K562 (cell line): ENCODE results near the gene SDK1. TPM values are rescaled to one million over a fixed set of nuclear protein-coding genes. Genes with fewer than 3 reads are reported as not detected.

ENCODE experiments used
- ATAC-seq: fragments of 200-7000 bp; cut with Tn5 transposase; 3 replicates; pipeline ENCODE4 v1.9.1; 2020; ENCODE audit warnings: moderate library complexity
- BruUV-seq: library from RNA; stranded (reverse); fragments of 400-500 nt; replicated peaks from 2 replicates; lab custom pipeline; 2021; lab: Mats Ljungman, UMichigan
- CTCF ChIA-PET: fragments of 300-600 bp; formaldehyde crosslinking; extraction: SDS; loops from one replicate; lab custom pipeline; 2021; ENCODE audit warnings: low intra/inter-chr PET ratio; lab: Yijun Ruan, JAX
- POLR2A ChIA-PET: fragments of 300-600, 350-650 bp; sonication (Branson Sonifier 250); formaldehyde crosslinking; extraction: SDS; loops from one replicate; lab custom pipeline; 2021; ENCODE audit warnings: antibody characterized with exemption, inconsistent platforms; lab: Yijun Ruan, JAX
- DNase-seq, 4 experiments: peaks; one replicate each; pipeline versions ENCODE4 v3.0.0 to v3.0.0-alpha.2; 2011 to 2018; ENCODE audit warnings: low spot score in 3 of 4, mixed read lengths in 3 of 4; ENCODE audit errors: extremely low read depth in 1 of 4
- FAIRE-seq: peaks from 2 replicates; lab custom pipeline; 2011; peaks lifted over from hg19 to GRCh38; lab: Jason Lieb, UNC
- H2AFZ ChIP-seq: 2 replicates; pipeline ENCODE4 v1.6.0; 2011; ENCODE audit warnings: low read depth, low read length, control low read depth, inconsistent platforms
- H3K27ac ChIP-seq: fragments of 200-600 bp; 3 replicates; pipeline ENCODE4 v1.8.0; 2011; ENCODE audit warnings: low read depth, mild to moderate bottlenecking, control low read depth, inconsistent platforms, low read length, moderate library complexity, mixed read lengths; ENCODE audit errors: extremely low read depth
- H3K27me3 ChIP-seq, 2 experiments: fragments of 300-600 bp in 1 of 2; 2 replicates in 1 of 2; 3 replicates in 1 of 2; pipeline versions ENCODE4 v1.6.0 to v1.8.0; 2011; ENCODE audit warnings: inconsistent platforms in 2 of 2, low read length in 2 of 2, mild to moderate bottlenecking in 1 of 2, mixed read lengths in 1 of 2, moderate library complexity in 1 of 2; ENCODE audit not compliant: control insufficient read depth in 2 of 2, insufficient read depth in 2 of 2
- H3K36me3 ChIP-seq: fragments of 300-600 bp; 3 replicates; pipeline ENCODE4 v1.8.0; 2011; ENCODE audit warnings: mild to moderate bottlenecking, low read length, inconsistent platforms; ENCODE audit not compliant: control insufficient read depth, insufficient read depth
- H3K4me1 ChIP-seq, 2 experiments: fragments of 200-600 bp in 1 of 2; replicated peaks in 1 of 2; 2 replicates in 1 of 2; 3 replicates in 1 of 2; pipeline versions ENCODE4 v1.5.1 to v1.8.0; 2011; ENCODE audit warnings: inconsistent platforms in 2 of 2, low read length in 2 of 2, mild to moderate bottlenecking in 1 of 2, mixed read lengths in 1 of 2, moderate library complexity in 1 of 2; ENCODE audit not compliant: control insufficient read depth in 2 of 2, insufficient read depth in 2 of 2
- H3K4me2 ChIP-seq: 2 replicates; pipeline ENCODE4 v1.6.1; 2011; ENCODE audit warnings: low read length, control low read depth, inconsistent platforms, mixed read lengths; ENCODE audit not compliant: insufficient read depth
- H3K4me3 ChIP-seq: fragments of 200-600 bp; sonication (generic), shearing (Covaris generic); 2 replicates; pipeline ENCODE4 v1.5.1; 2016; ENCODE audit warnings: control low read depth, inconsistent platforms
- H3K79me2 ChIP-seq: fragments of 200-600 bp; 3 replicates; pipeline ENCODE4 v1.8.0; 2011; ENCODE audit warnings: low read length, inconsistent platforms; ENCODE audit not compliant: control insufficient read depth, insufficient read depth
- H3K9ac ChIP-seq, 2 experiments: 2 replicates each; pipeline versions ENCODE4 v1.6.0 to v1.6.1; 2011; ENCODE audit warnings: low read depth in 2 of 2, low read length in 2 of 2, control low read depth in 1 of 2, inconsistent platforms in 1 of 2, mild to moderate bottlenecking in 1 of 2, mixed read lengths in 1 of 2; ENCODE audit not compliant: insufficient read depth in 1 of 2
- H3K9me1 ChIP-seq: one replicate; pipeline ENCODE4 v1.6.0; 2011; ENCODE audit warnings: inconsistent platforms, mild to moderate bottlenecking, low read length, moderate library complexity; ENCODE audit not compliant: control insufficient read depth, insufficient read depth
- H3K9me3 ChIP-seq: replicated peaks from 2 replicates; pipeline ENCODE4 v1.5.1; 2011; ENCODE audit warnings: low read depth, low read length, inconsistent platforms; ENCODE audit not compliant: control insufficient read depth, insufficient read depth
- H4K20me1 ChIP-seq: replicated peaks from 2 replicates; pipeline ENCODE4 v1.6.1; 2011; ENCODE audit warnings: low read length, inconsistent platforms, mixed read lengths; ENCODE audit not compliant: control insufficient read depth, insufficient read depth
- MCM7 ChIP-seq, 2 experiments: fragments of 450-650 bp; IDR thresholded peaks; 2 replicates each; pipeline ENCODE4 v1.6.1; 2016 to 2018
- NFIX ChIP-seq: fragments of 250-450 bp; sonication (Bioruptor Pico); IDR thresholded peaks from 2 replicates; pipeline ENCODE4 v1.4.0; 2020; ENCODE audit warnings: low read depth, mild to moderate bottlenecking, moderate library complexity
- PHF21A ChIP-seq: fragments of 450-650 bp; IDR thresholded peaks from 2 replicates; pipeline ENCODE4 v1.6.1; 2017; ENCODE audit warnings: low read depth, borderline replicate concordance
- TAF9B ChIP-seq: fragments of 450-650 bp; IDR thresholded peaks from 2 replicates; pipeline ENCODE4 v1.6.1; 2018; ENCODE audit warnings: mild to moderate bottlenecking; ENCODE audit not compliant: partially characterized antibody
- TSC22D4 ChIP-seq: fragments of 450-650 bp; IDR thresholded peaks from 2 replicates; pipeline ENCODE4 v1.6.1; 2016; ENCODE audit warnings: missing genetic modification characterization, missing biosample characterization, control low read depth
- ZBTB49 ChIP-seq: sonication (generic); formaldehyde crosslinking; IDR thresholded peaks from 2 replicates; pipeline ENCODE4 v1.8.0; 2022; ENCODE audit warnings: missing genetic modification reagents, mild to moderate bottlenecking, borderline replicate concordance
- ZNF384 ChIP-seq: IDR thresholded peaks from 2 replicates; pipeline ENCODE4 v1.6.1; 2012; ENCODE audit warnings: low read depth, low read length, improper control_type of control experiment
- WGBS: fragments of 100-300 bp; shearing (Covaris generic); methylation state at CpG from one replicate; pipeline ENCODE4 v1.1.6; 2016; ENCODE audit warnings: low coverage, mixed read lengths; ENCODE audit not compliant: insufficient coverage; ENCODE audit errors: missing lambda C conversion rate; 5-methylcytosine and 5-hydroxymethylcytosine counted together
- in situ Hi-C: fragments of 300-500 bp; cut with MboI; formaldehyde crosslinking; loops from 4 replicates; pipeline ENCODE4 v1.15.0; 2018; ENCODE audit warnings: inconsistent platforms, mixed read lengths
- intact Hi-C: fragments of 100-400 bp; cut with micrococcal nuclease; formaldehyde crosslinking; loops from 2 replicates; pipeline ENCODE4 v1.14.2; 2022
- polyA plus RNA-seq, 8 experiments: library from polyadenylated mRNA; depleted of rRNA in 4 of 8; stranded (reverse) in 5 of 8; unstranded in 3 of 8; fragments of >200 nt; fragmentation: Nextera tagmentation in 2 of 8; fragmentation: Illumina TruSeq in 1 of 8; extraction: Ambion mirVana in 2 of 8; extraction: Trizol in 1 of 8; gene quantifications; 2 replicates each; pipeline versions ENCODE4 v1.2.1 to v1.2.3, GENCODE V29; 2011 to 2014; ENCODE audit warnings: inconsistent platforms in 1 of 8, missing spikeins in 1 of 8
- total RNA-seq, 7 experiments: library from RNA; depleted of rRNA in 6 of 7; stranded (reverse); fragments of >200 nt in 6 of 7; fragmentation: Illumina TruSeq in 2 of 7; extraction: Trizol in 2 of 7; gene quantifications; 2 replicates each; pipeline versions ENCODE4 v1.2.1 to v1.2.3, GENCODE V29; 2011 to 2021; ENCODE audit warnings: low replicate concordance in 1 of 7

The SDK1 gene
- total and polyA plus RNA-seq, 9 of the 15 experiments (the other 6 are each of a cell fraction or from before 2014, with no cell fraction given) = 0.16 TPM; not detected in 8

- TF ChIP-seq PHF21A (no peak), ZNF384 (no peak), ZBTB49 (no peak), MCM7 (IDR thresholded peaks at IDR 0.05) (no peak), TSC22D4 (tag) (no peak), TAF9B (no peak)
Measured at GRCh38 chr7:4297165-4297917, 996.3 kb downstream of the SDK1 start (continued).

DNA sequence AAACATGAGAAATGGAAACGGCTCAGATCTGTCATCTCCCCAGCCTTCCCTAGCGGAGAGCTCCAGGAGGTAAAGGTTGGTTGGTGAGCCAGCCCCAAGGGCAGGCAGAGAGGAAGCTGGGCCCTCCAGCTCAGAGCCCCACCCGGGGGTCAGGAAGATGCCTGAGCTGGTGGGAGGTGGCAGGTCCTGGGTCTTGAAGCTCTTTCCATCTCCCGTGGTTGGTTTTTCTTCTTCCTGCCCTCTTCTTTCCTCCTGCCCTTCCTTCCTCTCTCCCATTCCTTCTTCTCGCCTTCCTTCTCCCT is 996.8 kb downstream of the SDK1 start:
- Histone ChIP-seq H3K27me3 (peaks cover 0 to 15% of the 10 kb centered on the region in 2 experiments; a peak in 2 of 5 replicates), H2AFZ (no peak overlapping the region), H3K9ac (no peak overlapping the region), H3K4me3 (no peak overlapping the region), H3K4me1 (no peaks in the 10 kb centered on the region), H3K79me2 (no peaks in the 10 kb centered on the region), H3K9me3 (no peaks in the 10 kb centered on the region), H3K27ac (no peak overlapping the region), H3K4me2 (no peak overlapping the region), H4K20me1 (no peaks in the 10 kb centered on the region), H3K36me3 (no peaks in the 10 kb centered on the region), H3K9me1 (no peaks in the 10 kb centered on the region)
- FAIRE-seq = no peak
- 0% methylated on average over 4 of the region's 5 CpGs for WGBS
- no TSS peak for BruUV-seq
- intact Hi-C loops (no loop called here), in situ Hi-C loops (no loop called here)
- DNase-seq = no peak
- CTCF ChIA-PET = no interaction called here
- ATAC-seq = no peak
- POLR2A ChIA-PET = no interaction called here
- no peak for TF ChIP-seq NFIX (CRISPR knock-in tag)
